Liver (tissue), 9 donors: ENCODE data around the gene MED14. TPM values are rescaled to one million over a fixed set of nuclear protein-coding genes. Genes with fewer than 3 reads are reported as not detected.

Experiments
- DNase-seq: peaks from one replicate; pipeline ENCODE4 v3.0.0-alpha.2; 2017; ENCODE audit warnings: low spot score
- H3K27ac ChIP-seq, 2 donors: one replicate each; pipeline ENCODE4 v1.7.0; 2013; ENCODE audit warnings: inconsistent platforms in 2 of 2, low read length in 2 of 2, control low read depth in 1 of 2, low read depth in 1 of 2, mild to moderate bottlenecking in 1 of 2
- H3K27me3 ChIP-seq, 4 donors: one replicate each; pipeline versions ENCODE4 v1.6.1 to v1.7.0; 2013; ENCODE audit warnings: low read length in 3 of 4, inconsistent platforms in 1 of 4, mild to moderate bottlenecking in 1 of 4, moderate library complexity in 1 of 4; ENCODE audit not compliant: control insufficient read depth in 4 of 4, insufficient read depth in 4 of 4
- H3K36me3 ChIP-seq, 4 donors: one replicate each; pipeline versions ENCODE4 v1.6.1 to v1.7.0; 2013; ENCODE audit warnings: low read length in 3 of 4, mild to moderate bottlenecking in 3 of 4, low read depth in 1 of 4, moderate library complexity in 1 of 4; ENCODE audit not compliant: control insufficient read depth in 4 of 4, insufficient read depth in 3 of 4
- H3K4me1 ChIP-seq, 4 donors: one replicate each; pipeline versions ENCODE4 v1.6.1 to v1.7.0; 2013; ENCODE audit warnings: low read length in 3 of 4, mild to moderate bottlenecking in 3 of 4, moderate library complexity in 1 of 4; ENCODE audit not compliant: control insufficient read depth in 4 of 4, insufficient read depth in 4 of 4
- H3K4me3 ChIP-seq, 3 donors: one replicate each; pipeline versions ENCODE4 v1.6.1 to v1.7.0; 2013; ENCODE audit warnings: low read length in 3 of 3, control low read depth in 1 of 3, low read depth in 1 of 3, mild to moderate bottlenecking in 1 of 3
- H3K9ac ChIP-seq, 2 donors: one replicate each; pipeline ENCODE4 v1.7.0; 2013; ENCODE audit warnings: low read length in 2 of 2, mild to moderate bottlenecking in 2 of 2, moderate library complexity in 2 of 2, control low read depth in 1 of 2, low read depth in 1 of 2
- H3K9me3 ChIP-seq, 4 donors: one replicate each; pipeline versions ENCODE4 v1.6.1 to v1.7.0; 2013; ENCODE audit warnings: low read length in 3 of 4; ENCODE audit not compliant: control insufficient read depth in 4 of 4
- EGR1 ChIP-seq, 2 donors: IDR thresholded peaks; 2 replicates each; pipeline ENCODE4 v1.6.1; 2016 to 2018; ENCODE audit warnings: antibody characterized with exemption in 2 of 2, low read depth in 2 of 2
- FOXA1 ChIP-seq: IDR thresholded peaks from 2 replicates; pipeline ENCODE4 v1.6.1; 2016; ENCODE audit warnings: antibody characterized with exemption
- GABPA ChIP-seq, 2 donors: IDR thresholded peaks in 1 of 2; conservative IDR thresholded peaks in 1 of 2; 2 replicates each; pipeline ENCODE4 v1.6.1; 2016; ENCODE audit warnings: antibody characterized with exemption in 2 of 2, mild to moderate bottlenecking in 1 of 2, moderate library complexity in 1 of 2
- HNF4G ChIP-seq: IDR thresholded peaks from 2 replicates; pipeline ENCODE4 v1.6.1; 2016; ENCODE audit warnings: antibody characterized with exemption
- JUND ChIP-seq, 2 donors: IDR thresholded peaks; 2 replicates each; pipeline ENCODE4 v1.6.1; 2016; ENCODE audit warnings: antibody characterized with exemption in 2 of 2
- NR2F2 ChIP-seq: IDR thresholded peaks from 2 replicates; pipeline ENCODE4 v1.6.1; 2016; ENCODE audit warnings: antibody characterized with exemption
- RAD21 ChIP-seq, 2 donors: IDR thresholded peaks; 2 replicates each; pipeline ENCODE4 v1.6.1; 2016; ENCODE audit warnings: antibody characterized with exemption in 2 of 2, mild to moderate bottlenecking in 2 of 2
- RXRA ChIP-seq, 2 donors: IDR thresholded peaks; 2 replicates each; pipeline ENCODE4 v1.6.1; 2017 to 2018; ENCODE audit warnings: antibody characterized with exemption in 2 of 2, mild to moderate bottlenecking in 1 of 2
- SP1 ChIP-seq: IDR thresholded peaks from 2 replicates; pipeline ENCODE4 v1.6.1; 2018; ENCODE audit warnings: antibody characterized with exemption, mild to moderate bottlenecking
- TAF1 ChIP-seq: conservative IDR thresholded peaks from 2 replicates; pipeline ENCODE4 v1.6.1; 2016; ENCODE audit warnings: antibody characterized with exemption, mild to moderate bottlenecking
- WGBS: extraction: QIAGEN DNeasy Blood & Tissue Kit; methylation state at CpG from one replicate; pipeline ENCODE4 v1.1.7; 2013; 5-methylcytosine and 5-hydroxymethylcytosine counted together
- polyA plus RNA-seq, 2 donors: library from polyadenylated mRNA; stranded (reverse) in 1 of 2; unstranded in 1 of 2; fragments of 200-250 nt in 1 of 2; fragments of >200 nt in 1 of 2; fragmentation: Nextera tagmentation in 1 of 2; extraction: Ambion mirVana in 1 of 2; gene quantifications; one replicate each; pipeline versions ENCODE4 v1.2.1 to v1.2.3, GENCODE V29; 2013 to 2015
- total RNA-seq, 2 donors: library from RNA; depleted of rRNA; stranded (reverse); fragments of >200 nt; gene quantifications; one replicate each; pipeline ENCODE4 v1.2.3, GENCODE V29; 2014
- TF ChIP-seq, protein P1 (sequence below): IDR thresholded peaks from 2 replicates; pipeline ENCODE4 v1.6.1; 2016; ENCODE audit warnings: antibody characterized with exemption
- TF ChIP-seq, protein P2 (sequence below): IDR thresholded peaks from 2 replicates; pipeline ENCODE4 v1.6.1; 2016; ENCODE audit warnings: antibody characterized with exemption, mild to moderate bottlenecking
- TF ChIP-seq, protein P3 (sequence below): fragments of 150-350 bp; IDR thresholded peaks from 2 replicates; pipeline ENCODE4 v1.5.1; 2017; ENCODE audit warnings: improper control_type of control experiment, low read depth, low read length; ENCODE audit not compliant: missing input control
- TF ChIP-seq, protein P4 (sequence below): IDR thresholded peaks from 2 replicates; pipeline ENCODE4 v1.6.1; 2016; ENCODE audit warnings: antibody characterized with exemption
- donor health status: healthy.
- donor health status: healthy.
- donor health status: healthy.
- donor health status: healthy.
- donor health status: healthy.

The MED14 gene
- total and polyA plus RNA-seq, 4 donors, result 5.5 to 20.1 (median 7.0) TPM

DNA sequence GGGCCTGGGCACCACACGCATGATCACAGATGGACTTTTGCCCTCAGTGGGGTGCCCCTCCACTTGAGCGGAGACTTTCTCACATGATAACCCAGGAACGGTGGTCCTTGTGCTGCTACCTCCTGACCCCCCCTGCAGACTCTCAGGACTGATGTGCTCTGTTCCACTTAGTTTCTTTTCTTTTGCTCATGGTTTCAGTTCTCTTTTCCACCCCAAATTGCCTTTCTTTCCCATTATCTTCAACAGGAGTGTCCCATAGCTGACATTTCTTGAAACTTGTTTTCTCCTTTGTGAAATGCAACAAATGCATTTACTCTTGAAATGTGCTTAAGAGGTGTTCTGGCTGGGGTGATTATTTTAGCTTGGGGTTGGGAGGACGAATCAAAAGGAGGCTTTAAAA is 103.1 kb downstream of the MED14 start:
- Histone ChIP-seq H3K36me3 (peaks cover 5 to 69% (median 26%) of the 10 kb centered on the region in 4 donors), H3K9me3 (no peaks in the 10 kb centered on the region), H3K4me1 (no peaks in the 10 kb centered on the region), H3K27me3 (no peaks in the 10 kb centered on the region), H3K27ac (no peak overlapping the region), H3K9ac (no peak overlapping the region), H3K4me3 (no peak overlapping the region)
- DNase-seq, result no peak
- WGBS, result 94% methylated on average over 4 of the region's 4 CpGs
- no peak for TF ChIP-seq EGR1 (IDR thresholded peaks at IDR 0.05; ENCODE audit: low read depth in 2 of 2)
- no peak for TF ChIP-seq NR2F2
- TF ChIP-seq RXRA (IDR thresholded peaks at IDR 0.05), result no peak
- TF ChIP-seq, protein P1, sequence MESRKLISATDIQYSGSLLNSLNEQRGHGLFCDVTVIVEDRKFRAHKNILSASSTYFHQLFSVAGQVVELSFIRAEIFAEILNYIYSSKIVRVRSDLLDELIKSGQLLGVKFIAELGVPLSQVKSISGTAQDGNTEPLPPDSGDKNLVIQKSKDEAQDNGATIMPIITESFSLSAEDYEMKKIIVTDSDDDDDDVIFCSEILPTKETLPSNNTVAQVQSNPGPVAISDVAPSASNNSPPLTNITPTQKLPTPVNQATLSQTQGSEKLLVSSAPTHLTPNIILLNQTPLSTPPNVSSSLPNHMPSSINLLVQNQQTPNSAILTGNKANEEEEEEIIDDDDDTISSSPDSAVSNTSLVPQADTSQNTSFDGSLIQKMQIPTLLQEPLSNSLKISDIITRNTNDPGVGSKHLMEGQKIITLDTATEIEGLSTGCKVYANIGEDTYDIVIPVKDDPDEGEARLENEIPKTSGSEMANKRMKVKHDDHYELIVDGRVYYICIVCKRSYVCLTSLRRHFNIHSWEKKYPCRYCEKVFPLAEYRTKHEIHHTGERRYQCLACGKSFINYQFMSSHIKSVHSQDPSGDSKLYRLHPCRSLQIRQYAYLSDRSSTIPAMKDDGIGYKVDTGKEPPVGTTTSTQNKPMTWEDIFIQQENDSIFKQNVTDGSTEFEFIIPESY, result no peak
- no peak for TF ChIP-seq GABPA (IDR thresholded peaks at IDR 0.05 in 1 of 2, conservative IDR thresholded peaks at IDR 0.05 in 1 of 2)
- TF ChIP-seq, protein P2, sequence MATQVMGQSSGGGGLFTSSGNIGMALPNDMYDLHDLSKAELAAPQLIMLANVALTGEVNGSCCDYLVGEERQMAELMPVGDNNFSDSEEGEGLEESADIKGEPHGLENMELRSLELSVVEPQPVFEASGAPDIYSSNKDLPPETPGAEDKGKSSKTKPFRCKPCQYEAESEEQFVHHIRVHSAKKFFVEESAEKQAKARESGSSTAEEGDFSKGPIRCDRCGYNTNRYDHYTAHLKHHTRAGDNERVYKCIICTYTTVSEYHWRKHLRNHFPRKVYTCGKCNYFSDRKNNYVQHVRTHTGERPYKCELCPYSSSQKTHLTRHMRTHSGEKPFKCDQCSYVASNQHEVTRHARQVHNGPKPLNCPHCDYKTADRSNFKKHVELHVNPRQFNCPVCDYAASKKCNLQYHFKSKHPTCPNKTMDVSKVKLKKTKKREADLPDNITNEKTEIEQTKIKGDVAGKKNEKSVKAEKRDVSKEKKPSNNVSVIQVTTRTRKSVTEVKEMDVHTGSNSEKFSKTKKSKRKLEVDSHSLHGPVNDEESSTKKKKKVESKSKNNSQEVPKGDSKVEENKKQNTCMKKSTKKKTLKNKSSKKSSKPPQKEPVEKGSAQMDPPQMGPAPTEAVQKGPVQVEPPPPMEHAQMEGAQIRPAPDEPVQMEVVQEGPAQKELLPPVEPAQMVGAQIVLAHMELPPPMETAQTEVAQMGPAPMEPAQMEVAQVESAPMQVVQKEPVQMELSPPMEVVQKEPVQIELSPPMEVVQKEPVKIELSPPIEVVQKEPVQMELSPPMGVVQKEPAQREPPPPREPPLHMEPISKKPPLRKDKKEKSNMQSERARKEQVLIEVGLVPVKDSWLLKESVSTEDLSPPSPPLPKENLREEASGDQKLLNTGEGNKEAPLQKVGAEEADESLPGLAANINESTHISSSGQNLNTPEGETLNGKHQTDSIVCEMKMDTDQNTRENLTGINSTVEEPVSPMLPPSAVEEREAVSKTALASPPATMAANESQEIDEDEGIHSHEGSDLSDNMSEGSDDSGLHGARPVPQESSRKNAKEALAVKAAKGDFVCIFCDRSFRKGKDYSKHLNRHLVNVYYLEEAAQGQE, result no peak
- TF ChIP-seq, protein P3, sequence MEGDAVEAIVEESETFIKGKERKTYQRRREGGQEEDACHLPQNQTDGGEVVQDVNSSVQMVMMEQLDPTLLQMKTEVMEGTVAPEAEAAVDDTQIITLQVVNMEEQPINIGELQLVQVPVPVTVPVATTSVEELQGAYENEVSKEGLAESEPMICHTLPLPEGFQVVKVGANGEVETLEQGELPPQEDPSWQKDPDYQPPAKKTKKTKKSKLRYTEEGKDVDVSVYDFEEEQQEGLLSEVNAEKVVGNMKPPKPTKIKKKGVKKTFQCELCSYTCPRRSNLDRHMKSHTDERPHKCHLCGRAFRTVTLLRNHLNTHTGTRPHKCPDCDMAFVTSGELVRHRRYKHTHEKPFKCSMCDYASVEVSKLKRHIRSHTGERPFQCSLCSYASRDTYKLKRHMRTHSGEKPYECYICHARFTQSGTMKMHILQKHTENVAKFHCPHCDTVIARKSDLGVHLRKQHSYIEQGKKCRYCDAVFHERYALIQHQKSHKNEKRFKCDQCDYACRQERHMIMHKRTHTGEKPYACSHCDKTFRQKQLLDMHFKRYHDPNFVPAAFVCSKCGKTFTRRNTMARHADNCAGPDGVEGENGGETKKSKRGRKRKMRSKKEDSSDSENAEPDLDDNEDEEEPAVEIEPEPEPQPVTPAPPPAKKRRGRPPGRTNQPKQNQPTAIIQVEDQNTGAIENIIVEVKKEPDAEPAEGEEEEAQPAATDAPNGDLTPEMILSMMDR, result no peak
- no peak for TF ChIP-seq HNF4G
- TF ChIP-seq RAD21 (IDR thresholded peaks at IDR 0.05), result no peak
- TF ChIP-seq TAF1, result no peak
- TF ChIP-seq FOXA1, result no peak
- TF ChIP-seq JUND (IDR thresholded peaks at IDR 0.05), result no peak

DNA sequence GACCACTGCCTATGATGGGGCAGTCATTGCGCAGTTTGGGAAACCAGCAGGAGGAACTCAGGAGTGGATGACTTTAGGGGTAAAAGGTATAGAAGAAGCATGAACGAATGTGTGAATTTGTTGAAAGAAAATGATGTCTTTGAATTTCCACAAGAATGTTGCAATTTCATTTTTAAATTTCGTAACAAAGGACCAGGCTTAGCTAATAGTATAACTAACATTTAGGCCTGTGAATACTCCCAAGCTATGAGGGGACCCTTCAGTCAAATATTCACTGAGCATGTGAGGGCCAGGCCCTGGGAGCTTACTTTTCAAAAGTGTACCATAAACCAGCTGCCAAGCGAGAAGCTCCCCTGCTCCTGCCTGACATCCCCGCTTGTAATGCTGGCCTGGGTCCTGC is 106.8 kb downstream of the MED14 start:
- Histone ChIP-seq H3K27ac (no peak overlapping the region), H3K27me3 (no peaks in the 10 kb centered on the region), H3K4me1 (no peaks in the 10 kb centered on the region), H3K36me3 (peaks cover 5 to 43% (median 17%) of the 10 kb centered on the region in 4 donors), H3K9me3 (peaks cover 0 to under 1% (median under 1%) of the 10 kb centered on the region in 4 donors), H3K4me3 (no peak overlapping the region), H3K9ac (no peak overlapping the region)
- no peak for DNase-seq
- TF ChIP-seq GABPA (IDR thresholded peaks at IDR 0.05 in 1 of 2, conservative IDR thresholded peaks at IDR 0.05 in 1 of 2) (no peak), SP1 (no peak), FOXA1 (no peak), EGR1 (IDR thresholded peaks at IDR 0.05; ENCODE audit: low read depth in 2 of 2) (no peak)
- TF ChIP-seq, protein P4, sequence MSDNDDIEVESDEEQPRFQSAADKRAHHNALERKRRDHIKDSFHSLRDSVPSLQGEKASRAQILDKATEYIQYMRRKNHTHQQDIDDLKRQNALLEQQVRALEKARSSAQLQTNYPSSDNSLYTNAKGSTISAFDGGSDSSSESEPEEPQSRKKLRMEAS, result no peak
- 85% methylated on average over 5 of the region's 5 CpGs for WGBS
